Thymus (tissue), 14 donors: ENCODE measurements around the gene KHSRP. TPM values are rescaled to one million over a fixed set of nuclear protein-coding genes. Genes with fewer than 3 reads are reported as not detected.

Experiments
- DNase-seq, 9 donors: peaks; one replicate each; pipeline ENCODE4 v3.0.0-alpha.2; 2013; ENCODE audit warnings: low spot score in 9 of 9, low read depth in 6 of 9, missing footprints in 1 of 9
- H3K27ac ChIP-seq, 2 donors: one replicate each; pipeline ENCODE4 v1.5.1; 2013; ENCODE audit warnings: control low read depth in 1 of 2, low read depth in 1 of 2, low read length in 1 of 2, mild to moderate bottlenecking in 1 of 2, moderate library complexity in 1 of 2
- H3K27me3 ChIP-seq, 2 donors: one replicate each; pipeline ENCODE4 v1.5.1; 2013; ENCODE audit warnings: low read length in 1 of 2; ENCODE audit not compliant: control insufficient read depth in 2 of 2, insufficient read depth in 1 of 2
- H3K36me3 ChIP-seq, 2 donors: one replicate each; pipeline ENCODE4 v1.5.1; 2013; ENCODE audit warnings: low read length in 1 of 2, mild to moderate bottlenecking in 1 of 2, moderate library complexity in 1 of 2; ENCODE audit not compliant: control insufficient read depth in 2 of 2, insufficient read depth in 2 of 2
- H3K4me1 ChIP-seq, 2 donors: one replicate each; pipeline ENCODE4 v1.5.1; 2013; ENCODE audit warnings: low read length in 2 of 2; ENCODE audit not compliant: control insufficient read depth in 2 of 2, insufficient read depth in 2 of 2
- H3K4me3 ChIP-seq, 2 donors: one replicate each; pipeline ENCODE4 v1.5.1; 2013; ENCODE audit warnings: low read length in 2 of 2, control low read depth in 1 of 2, mild to moderate bottlenecking in 1 of 2
- H3K9me3 ChIP-seq, 2 donors: one replicate each; pipeline ENCODE4 v1.5.1; 2013; ENCODE audit warnings: low read length in 1 of 2, mild to moderate bottlenecking in 1 of 2; ENCODE audit not compliant: control insufficient read depth in 2 of 2, insufficient read depth in 1 of 2
- WGBS: extraction: QIAGEN DNeasy Blood & Tissue Kit; methylation state at CpG from one replicate; pipeline ENCODE4 v1.1.7; 2013; 5-methylcytosine and 5-hydroxymethylcytosine counted together
- long read RNA-seq, 10 donors: transcript quantifications; one replicate each; lab custom pipeline, GENCODE V29; 2026
- polyA plus RNA-seq: library from polyadenylated mRNA; stranded (reverse); fragments of 200-250 nt; gene quantifications from one replicate; pipeline ENCODE4 v1.2.3, GENCODE V29; 2013
- total RNA-seq: library from RNA; stranded (reverse); fragments of 120-200 nt; gene quantifications from one replicate; pipeline ENCODE4 v1.2.4, GENCODE V29; 2013
- donor health status: healthy.

Gene KHSRP, protein sequence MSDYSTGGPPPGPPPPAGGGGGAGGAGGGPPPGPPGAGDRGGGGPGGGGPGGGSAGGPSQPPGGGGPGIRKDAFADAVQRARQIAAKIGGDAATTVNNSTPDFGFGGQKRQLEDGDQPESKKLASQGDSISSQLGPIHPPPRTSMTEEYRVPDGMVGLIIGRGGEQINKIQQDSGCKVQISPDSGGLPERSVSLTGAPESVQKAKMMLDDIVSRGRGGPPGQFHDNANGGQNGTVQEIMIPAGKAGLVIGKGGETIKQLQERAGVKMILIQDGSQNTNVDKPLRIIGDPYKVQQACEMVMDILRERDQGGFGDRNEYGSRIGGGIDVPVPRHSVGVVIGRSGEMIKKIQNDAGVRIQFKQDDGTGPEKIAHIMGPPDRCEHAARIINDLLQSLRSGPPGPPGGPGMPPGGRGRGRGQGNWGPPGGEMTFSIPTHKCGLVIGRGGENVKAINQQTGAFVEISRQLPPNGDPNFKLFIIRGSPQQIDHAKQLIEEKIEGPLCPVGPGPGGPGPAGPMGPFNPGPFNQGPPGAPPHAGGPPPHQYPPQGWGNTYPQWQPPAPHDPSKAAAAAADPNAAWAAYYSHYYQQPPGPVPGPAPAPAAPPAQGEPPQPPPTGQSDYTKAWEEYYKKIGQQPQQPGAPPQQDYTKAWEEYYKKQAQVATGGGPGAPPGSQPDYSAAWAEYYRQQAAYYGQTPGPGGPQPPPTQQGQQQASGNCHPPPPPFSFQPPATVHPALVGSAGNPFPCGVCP
- total RNA-seq (49.9 TPM), polyA plus RNA-seq (93.1 TPM)
- long read RNA-seq, donor 1, partial matches to known transcripts: 0 of 1 reads
- long read RNA-seq, donor 1, other reads (novel, unspliced or antisense): 0 of 1 reads
- long read RNA-seq, donor 2, transcript KHSRP-212 (3 exons, 851 nt): major isoform, 10 of 51 reads
- long read RNA-seq, donor 2, partial matches to known transcripts: 34 of 51 reads
- long read RNA-seq, donor 2, other reads (novel, unspliced or antisense): 0 of 51 reads
- long read RNA-seq, donor 3, transcript KHSRP-212 (3 exons, 851 nt): major isoform, 10 of 27 reads
- long read RNA-seq, donor 3, partial matches to known transcripts: 14 of 27 reads
- long read RNA-seq, donor 3, other reads (novel, unspliced or antisense): 0 of 27 reads
- long read RNA-seq, donor 4, transcript KHSRP-212 (3 exons, 851 nt): major isoform, 5 of 16 reads
- long read RNA-seq, donor 4, partial matches to known transcripts: 9 of 16 reads
- long read RNA-seq, donor 4, other reads (novel, unspliced or antisense): 0 of 16 reads
- long read RNA-seq, donor 5, transcript KHSRP-212 (3 exons, 851 nt): major isoform, 11 of 77 reads
- long read RNA-seq, donor 5, partial matches to known transcripts: 62 of 77 reads
- long read RNA-seq, donor 5, other reads (novel, unspliced or antisense): 0 of 77 reads
- long read RNA-seq, donor 6, partial matches to known transcripts: 40 of 44 reads
- long read RNA-seq, donor 6, other reads (novel, unspliced or antisense): 0 of 44 reads
- long read RNA-seq, donor 7, transcript KHSRP-212 (3 exons, 851 nt): major isoform, 11 of 29 reads
- long read RNA-seq, donor 7, partial matches to known transcripts: 16 of 29 reads
- long read RNA-seq, donor 7, other reads (novel, unspliced or antisense): 0 of 29 reads
- long read RNA-seq, donor 8, partial matches to known transcripts: 6 of 10 reads
- long read RNA-seq, donor 8, other reads (novel, unspliced or antisense): 0 of 10 reads
- long read RNA-seq, donor 9, transcript KHSRP-212 (3 exons, 851 nt): major isoform, 7 of 7 reads
- long read RNA-seq, donor 9, partial matches to known transcripts: 0 of 7 reads
- long read RNA-seq, donor 9, other reads (novel, unspliced or antisense): 0 of 7 reads
- long read RNA-seq, donor 10, transcript KHSRP-212 (3 exons, 851 nt): major isoform, 8 of 27 reads
- long read RNA-seq, donor 10, partial matches to known transcripts: 18 of 27 reads
- long read RNA-seq, donor 10, other reads (novel, unspliced or antisense): 0 of 27 reads

DNA sequence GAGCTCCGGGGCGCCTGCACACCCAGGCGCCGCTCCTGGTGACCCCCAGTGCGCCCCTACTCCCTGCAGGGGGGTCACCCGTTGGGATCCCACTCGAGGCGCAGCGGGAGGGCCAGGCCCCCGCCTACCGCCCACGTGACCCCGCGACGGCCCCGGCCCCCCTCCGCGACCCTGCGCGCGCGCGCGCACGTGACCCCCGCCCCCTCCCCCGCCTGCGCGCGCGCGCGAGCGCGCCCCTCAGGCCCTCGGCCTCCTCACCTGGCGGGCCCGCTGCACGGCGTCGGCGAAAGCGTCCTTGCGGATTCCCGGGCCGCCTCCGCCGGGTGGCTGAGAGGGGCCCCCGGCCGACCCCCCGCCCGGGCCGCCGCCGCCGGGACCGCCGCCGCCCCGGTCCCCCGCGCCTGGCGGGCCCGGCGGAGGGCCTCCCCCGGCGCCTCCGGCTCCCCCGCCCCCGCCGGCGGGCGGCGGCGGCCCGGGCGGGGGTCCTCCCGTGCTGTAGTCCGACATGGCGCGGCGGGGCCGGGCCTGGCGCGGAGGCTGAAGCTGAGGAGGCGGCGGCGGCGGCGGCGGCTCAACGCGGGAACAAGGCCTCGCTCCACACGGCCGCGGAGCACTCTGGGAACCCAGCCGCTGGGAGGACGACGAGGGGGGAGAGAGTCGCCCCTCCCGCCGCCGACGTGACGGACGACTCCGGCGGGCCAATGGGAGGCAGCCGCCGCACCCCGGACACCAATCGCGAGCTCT is at the start of gene KHSRP:
TSS of gene KHSRP (minus strand) at position 617 of the 744 bp plus-strand sequence. CDS start at position 507, 110 bp downstream.
- DNase-seq: peak in 4 of 9 donors; percentile 14 to 63 (median 35)
- peaks cover 0 to 15% of the 10 kb centered on the region in 2 donors for H3K9me3 ChIP-seq
- peak within 1 kb of the TSS; percentile 83 to 90 for H3K27ac ChIP-seq
- peak within 1 kb of the TSS; percentile 83 for H3K4me3 ChIP-seq
- under 1% methylated on average over 111 of the region's 114 CpGs for WGBS
- H3K27me3 ChIP-seq: peaks cover 0 to 2% of the 10 kb centered on the region in 2 donors
- peaks cover 14 to 30% of the 10 kb centered on the region in 2 donors for H3K4me1 ChIP-seq
- peaks cover 28 to 34% of the 10 kb centered on the region in 2 donors for H3K36me3 ChIP-seq

DNA sequence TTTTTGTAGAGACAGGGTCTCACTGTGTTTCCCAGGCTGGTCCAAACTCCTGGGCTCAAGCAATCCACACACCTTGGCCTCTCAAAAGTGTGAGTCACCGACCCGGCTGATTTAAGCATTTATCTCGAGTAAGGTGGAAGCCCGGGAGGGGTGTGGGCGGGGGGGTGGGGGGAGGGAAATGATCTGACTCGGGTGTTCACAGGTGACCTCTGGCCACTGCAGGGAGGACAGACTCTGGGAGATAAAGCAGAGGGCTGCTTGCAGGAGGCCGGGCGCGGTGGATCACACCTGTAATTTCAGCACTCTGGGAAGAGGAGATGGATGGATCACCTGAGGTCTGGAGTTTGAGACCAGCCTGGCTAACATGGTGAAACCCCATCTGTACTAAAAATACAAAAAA is 49.0 kb upstream of the KHSRP start:
- WGBS: 91% methylated on average over 9 of the region's 9 CpGs
- H3K27ac ChIP-seq: no peak overlapping the region
- peaks cover 0 to 2% of the 10 kb centered on the region in 2 donors for H3K27me3 ChIP-seq
- H3K36me3 ChIP-seq: peaks cover 44 to 47% of the 10 kb centered on the region in 2 donors
- H3K4me1 ChIP-seq: peaks cover 0 to under 1% of the 10 kb centered on the region in 2 donors
- DNase-seq: no peak
- H3K4me3 ChIP-seq: no peak overlapping the region
- peaks cover 0 to 6% of the 10 kb centered on the region in 2 donors for H3K9me3 ChIP-seq

DNA sequence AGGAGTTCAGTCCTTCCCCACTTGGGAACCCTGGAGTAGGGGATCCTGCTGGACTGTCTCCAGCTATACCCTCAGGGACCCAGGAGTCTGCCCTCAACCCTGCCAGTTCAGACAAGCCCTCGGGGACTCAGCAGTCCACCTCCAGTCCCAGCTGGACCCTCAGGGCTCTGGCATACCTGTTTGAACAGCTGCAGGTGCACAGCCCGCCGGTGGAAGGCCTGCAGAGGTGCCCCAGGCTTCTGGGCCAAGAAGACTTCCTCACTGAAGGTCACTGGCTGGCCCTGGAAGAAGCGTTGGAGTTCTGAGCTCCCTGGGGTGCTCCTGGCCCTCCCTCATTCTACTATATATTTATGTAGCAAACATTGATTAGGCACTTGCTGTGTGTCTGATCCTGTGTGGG is 48.1 kb upstream of the KHSRP start:
- Histone ChIP-seq H3K4me3 (no peak overlapping the region), H3K4me1 (no peaks in the 10 kb centered on the region), H3K27me3 (peaks cover 0 to 2% of the 10 kb centered on the region in 2 donors), H3K9me3 (peaks cover 0 to 6% of the 10 kb centered on the region in 2 donors), H3K36me3 (peaks cover 44% of the 10 kb centered on the region in 2 donors), H3K27ac (no peak overlapping the region)
- DNase-seq: no peak
- WGBS: 96% methylated on average over 4 of the region's 4 CpGs

DNA sequence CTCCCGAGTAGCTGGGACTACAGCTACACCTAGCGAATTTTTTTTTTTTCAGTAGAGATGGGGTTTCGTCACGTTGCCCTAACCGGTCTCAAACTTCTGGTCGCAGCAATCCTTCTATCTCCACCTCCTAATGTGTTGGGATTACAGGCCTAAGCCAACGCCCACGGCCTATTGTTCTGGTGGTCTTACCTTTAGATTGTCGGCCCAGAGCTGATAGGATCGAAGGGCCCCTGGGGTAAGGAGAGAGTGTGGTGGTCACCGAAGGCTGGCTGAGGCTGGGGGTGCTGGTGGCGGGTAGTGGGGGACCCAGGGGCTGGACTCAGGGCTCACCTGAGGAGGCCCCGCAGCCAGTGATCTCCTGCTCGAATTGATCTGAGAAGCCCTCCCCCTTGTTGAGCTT is 46.5 kb upstream of the KHSRP start:
- no peak for DNase-seq
- H3K36me3 ChIP-seq: peaks cover 32 to 37% of the 10 kb centered on the region in 2 donors
- no peaks in the 10 kb centered on the region for H3K4me1 ChIP-seq
- 97% methylated on average over 14 of the region's 14 CpGs for WGBS
- no peak overlapping the region for H3K27ac ChIP-seq
- H3K27me3 ChIP-seq: peaks cover 0 to 1% of the 10 kb centered on the region in 2 donors
- H3K9me3 ChIP-seq: no peaks in the 10 kb centered on the region
- H3K4me3 ChIP-seq: no peak overlapping the region

DNA sequence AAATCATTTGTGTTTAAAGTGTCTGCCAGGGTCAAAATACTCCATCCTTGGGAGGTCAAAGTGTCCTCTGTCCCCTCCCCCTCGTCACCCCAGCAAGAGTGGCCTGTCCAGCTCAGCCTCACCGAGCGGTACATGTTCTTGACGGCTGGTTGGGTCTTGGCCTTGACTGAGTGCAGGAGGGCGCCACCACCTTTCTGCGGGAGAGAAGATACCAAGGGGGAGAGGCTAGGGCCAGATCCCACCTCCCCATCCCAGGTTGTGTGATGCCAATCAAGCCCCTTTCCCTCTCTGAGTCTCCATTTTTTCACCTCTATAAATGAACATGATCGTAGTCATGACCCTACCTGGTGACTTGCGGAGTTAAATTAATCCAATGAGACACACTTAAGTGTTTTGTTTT is 45.6 kb upstream of the KHSRP start:
- peaks cover 23 to 28% of the 10 kb centered on the region in 2 donors for H3K36me3 ChIP-seq
- H3K27me3 ChIP-seq: peaks cover 0 to 8% of the 10 kb centered on the region in 2 donors
- no peak overlapping the region for H3K27ac ChIP-seq
- no peaks in the 10 kb centered on the region for H3K9me3 ChIP-seq
- no peaks in the 10 kb centered on the region for H3K4me1 ChIP-seq
- no peak overlapping the region for H3K4me3 ChIP-seq
- DNase-seq: no peak
- WGBS: 96% methylated on average over 8 of the region's 8 CpGs

DNA sequence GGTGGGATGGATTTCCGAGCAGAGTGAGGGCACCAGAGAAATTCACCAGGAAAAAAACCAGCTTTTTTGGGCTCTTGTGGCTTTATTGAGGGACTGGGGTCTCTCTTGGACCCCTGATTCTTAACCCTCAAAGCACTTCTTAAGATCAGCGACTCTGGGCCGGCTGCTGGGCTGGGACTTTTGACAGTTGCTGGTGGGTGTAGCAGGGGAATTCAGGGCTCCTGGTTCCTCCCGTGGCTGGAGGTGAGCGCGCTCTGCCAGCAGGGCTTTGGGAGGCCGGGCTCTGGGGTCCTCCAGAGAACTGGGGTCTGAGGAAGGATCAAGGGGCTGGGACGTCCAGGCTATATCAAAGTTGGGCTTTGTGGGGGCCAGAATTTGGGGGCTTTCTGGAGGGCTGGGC is 42.8 kb upstream of the KHSRP start:
- peaks cover 15 to 21% of the 10 kb centered on the region in 2 donors for H3K36me3 ChIP-seq
- H3K9me3 ChIP-seq: peaks cover 0 to 3% of the 10 kb centered on the region in 2 donors
- H3K4me1 ChIP-seq: peaks cover 0 to 5% of the 10 kb centered on the region in 2 donors
- WGBS: 95% methylated on average over 8 of the region's 8 CpGs
- H3K27me3 ChIP-seq: peaks cover 6 to 35% of the 10 kb centered on the region in 2 donors
- no peak overlapping the region for H3K27ac ChIP-seq
- no peak overlapping the region for H3K4me3 ChIP-seq
- no peak for DNase-seq

DNA sequence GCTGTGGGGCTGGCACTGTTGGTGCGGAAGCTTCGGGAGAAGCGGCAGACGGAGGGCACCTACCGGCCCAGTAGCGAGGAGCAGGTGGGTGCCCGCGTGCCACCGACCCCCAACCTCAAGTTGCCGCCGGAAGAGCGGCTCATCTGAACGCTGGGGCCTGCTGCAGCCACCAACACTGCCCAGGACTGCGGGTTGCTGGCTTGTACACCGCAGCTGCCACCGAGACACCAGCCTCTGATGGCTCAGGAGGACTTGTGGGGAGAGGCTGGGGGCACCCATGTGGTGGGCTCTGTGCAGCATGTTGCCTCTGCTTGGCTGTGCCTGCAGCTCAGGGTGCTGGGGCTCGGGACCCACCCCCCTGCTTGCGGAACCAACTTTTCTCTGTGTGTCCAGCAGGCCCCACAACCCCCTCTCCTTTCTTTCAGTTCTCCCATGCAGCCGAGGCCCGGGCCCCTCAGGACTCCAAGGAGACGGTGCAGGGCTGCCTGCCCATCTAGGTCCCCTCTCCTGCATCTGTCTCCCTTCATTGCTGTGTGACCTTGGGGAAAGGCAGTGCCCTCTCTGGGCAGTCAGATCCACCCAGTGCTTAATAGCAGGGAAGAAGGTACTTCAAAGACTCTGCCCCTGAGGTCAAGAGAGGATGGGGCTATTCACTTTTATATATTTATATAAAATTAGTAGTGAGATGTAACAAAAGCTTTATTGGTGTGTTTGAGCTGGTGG is 42.1 kb upstream of the KHSRP start:
- H3K27ac ChIP-seq: no peak overlapping the region
- H3K27me3 ChIP-seq: peaks cover 6 to 38% of the 10 kb centered on the region in 2 donors
- peaks cover 15 to 21% of the 10 kb centered on the region in 2 donors for H3K36me3 ChIP-seq
- H3K4me1 ChIP-seq: peaks cover 0 to 5% of the 10 kb centered on the region in 2 donors
- no peak for DNase-seq
- peaks cover 0 to 3% of the 10 kb centered on the region in 2 donors for H3K9me3 ChIP-seq
- no peak overlapping the region for H3K4me3 ChIP-seq
- whole genome bisulfite sequencing: 91% methylated on average over 21 of the region's 21 CpGs
